ENCODE data around the gene SLC4A4.

SLC4A4 gene

GRCh38 chr4:71338846-71339593 lies at the start of gene SLC4A4:
Gene SLC4A4 (plus strand): TSS chr4:71339020.
- no peaks in the 10 kb centered on the region for H3K9me3 Mint-ChIP-seq
- no peak within 1 kb of the TSS for H3K27ac Mint-ChIP-seq
- no peaks in the 10 kb centered on the region for H3K36me3 Mint-ChIP-seq (ENCODE audit: low read depth)
- no peak within 1 kb of the TSS for H3K4me3 Mint-ChIP-seq
- H3K27me3 Mint-ChIP-seq = no peaks in the 10 kb centered on the region
- H3K4me1 Mint-ChIP-seq (ENCODE audit: low read depth) = peaks cover 7% of the 10 kb centered on the region

DNA sequence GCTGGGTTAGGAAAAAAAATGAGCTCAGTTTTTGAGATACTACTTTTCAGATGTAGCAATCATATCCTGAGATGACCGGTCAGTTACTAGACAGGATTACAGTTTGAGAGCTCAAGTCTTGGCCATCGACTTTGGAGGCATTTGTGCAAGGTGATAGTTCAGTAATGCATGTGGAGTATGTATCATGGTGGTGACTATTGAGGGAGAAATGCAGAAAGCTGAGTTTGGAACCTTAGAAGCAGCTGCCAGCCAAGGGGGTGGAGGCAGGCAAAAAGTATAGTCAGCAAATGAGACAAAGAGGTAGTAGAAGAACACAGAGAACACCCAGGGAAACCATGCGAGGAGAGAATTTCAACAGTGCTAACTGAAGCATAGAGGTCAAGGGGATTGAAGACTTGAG lies 48.7 kb upstream of the SLC4A4 start:
- Mint-ChIP-seq H3K36me3 (ENCODE audit: low read depth) (no peaks in the 10 kb centered on the region), H3K4me3 (no peak overlapping the region), H3K9me3 (no peaks in the 10 kb centered on the region), H3K27ac (no peak overlapping the region), H3K27me3 (no peaks in the 10 kb centered on the region), H3K4me1 (ENCODE audit: low read depth) (no peaks in the 10 kb centered on the region)

DNA sequence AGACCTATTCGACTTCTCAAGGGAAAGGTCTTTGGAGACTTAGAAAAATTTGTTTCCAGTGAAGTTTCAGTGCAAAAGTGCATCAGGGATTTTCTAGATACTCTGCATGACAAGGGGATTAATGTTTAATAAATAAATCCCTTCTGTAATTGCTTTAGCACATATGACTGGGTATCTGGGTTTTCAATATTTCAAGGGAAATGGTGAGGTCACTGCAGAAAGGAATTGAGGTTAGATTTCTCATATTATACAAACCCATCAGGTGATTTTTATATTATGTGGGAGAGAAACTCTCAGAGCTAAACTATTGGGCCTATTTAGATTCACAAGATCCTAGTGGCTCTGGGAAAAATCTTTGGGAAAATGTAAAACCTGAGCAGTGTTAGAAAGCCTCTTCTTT lies 48.3 kb upstream of the SLC4A4 start:
- Mint-ChIP-seq H3K9me3 (no peaks in the 10 kb centered on the region), H3K4me3 (no peak overlapping the region), H3K27me3 (no peaks in the 10 kb centered on the region), H3K4me1 (ENCODE audit: low read depth) (no peaks in the 10 kb centered on the region), H3K27ac (no peak overlapping the region), H3K36me3 (ENCODE audit: low read depth) (no peaks in the 10 kb centered on the region)

- no peak overlapping the region for H3K27ac Mint-ChIP-seq
- no peaks in the 10 kb centered on the region for H3K36me3 Mint-ChIP-seq (ENCODE audit: low read depth)
- H3K4me1 Mint-ChIP-seq (ENCODE audit: low read depth) = no peaks in the 10 kb centered on the region
- H3K27me3 Mint-ChIP-seq = no peaks in the 10 kb centered on the region
- no peak overlapping the region for H3K4me3 Mint-ChIP-seq
- no peaks in the 10 kb centered on the region for H3K9me3 Mint-ChIP-seq
Measured at GRCh38 chr4:71292228-71292627, 46.6 kb upstream of the SLC4A4 start.

- H3K27ac Mint-ChIP-seq = no peak overlapping the region
- no peaks in the 10 kb centered on the region for H3K36me3 Mint-ChIP-seq (ENCODE audit: low read depth)
- no peaks in the 10 kb centered on the region for H3K4me1 Mint-ChIP-seq (ENCODE audit: low read depth)
- H3K27me3 Mint-ChIP-seq = no peaks in the 10 kb centered on the region
- no peaks in the 10 kb centered on the region for H3K9me3 Mint-ChIP-seq
- H3K4me3 Mint-ChIP-seq = no peak overlapping the region
Measured at GRCh38 chr4:71293705-71294104, 45.1 kb upstream of the SLC4A4 start.

GRCh38 chr4:71294301-71294700 lies 44.5 kb upstream of the SLC4A4 start:
- no peaks in the 10 kb centered on the region for H3K9me3 Mint-ChIP-seq
- H3K36me3 Mint-ChIP-seq (ENCODE audit: low read depth) = no peaks in the 10 kb centered on the region
- H3K27ac Mint-ChIP-seq = no peak overlapping the region
- H3K4me1 Mint-ChIP-seq (ENCODE audit: low read depth) = no peaks in the 10 kb centered on the region
- H3K27me3 Mint-ChIP-seq = no peaks in the 10 kb centered on the region
- no peak overlapping the region for H3K4me3 Mint-ChIP-seq

DNA sequence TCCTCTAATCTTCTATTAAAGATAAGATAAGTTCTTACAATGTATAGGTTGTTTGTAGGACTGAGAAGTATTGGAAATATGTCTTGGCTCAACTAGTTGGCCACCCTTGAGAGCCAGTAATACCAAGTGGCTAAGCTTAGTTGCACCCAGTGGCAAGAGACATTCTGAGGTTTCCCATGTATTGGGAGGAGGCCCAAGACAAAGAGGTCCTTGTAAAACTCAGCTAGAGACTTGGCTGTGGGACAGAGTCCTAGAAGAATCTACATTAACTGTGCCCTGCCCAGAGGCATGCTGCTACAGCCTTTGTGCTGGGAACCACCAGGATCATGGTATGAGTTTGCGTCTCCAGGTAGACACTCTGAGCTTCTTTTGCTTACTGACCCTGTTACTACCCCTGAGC lies 41.9 kb upstream of the SLC4A4 start:
- H3K27ac Mint-ChIP-seq = no peak overlapping the region
- H3K36me3 Mint-ChIP-seq (ENCODE audit: low read depth) = no peaks in the 10 kb centered on the region
- no peaks in the 10 kb centered on the region for H3K9me3 Mint-ChIP-seq
- no peaks in the 10 kb centered on the region for H3K27me3 Mint-ChIP-seq
- H3K4me3 Mint-ChIP-seq = no peak overlapping the region
- no peaks in the 10 kb centered on the region for H3K4me1 Mint-ChIP-seq (ENCODE audit: low read depth)

DNA sequence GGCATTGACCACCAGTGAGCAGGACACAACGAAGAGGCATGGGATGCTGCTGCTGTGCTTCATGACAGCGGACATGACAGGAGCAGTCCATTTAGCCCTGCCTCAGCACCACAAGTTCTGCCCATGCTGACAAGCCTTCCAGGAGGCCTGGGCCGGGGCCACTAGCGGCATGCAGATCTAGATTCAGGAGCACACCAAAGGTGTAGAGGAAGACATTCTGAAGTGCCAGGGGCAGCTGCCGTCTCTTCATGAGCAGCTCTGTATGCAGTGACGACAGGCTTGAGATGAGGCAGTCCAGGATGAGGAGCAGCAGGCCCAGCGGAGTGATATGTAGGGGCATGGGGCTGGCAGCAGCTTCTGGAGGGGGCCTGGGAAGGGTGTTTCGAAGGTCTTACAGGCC lies 38.5 kb upstream of the SLC4A4 start:
- H3K9me3 Mint-ChIP-seq = no peaks in the 10 kb centered on the region
- H3K4me3 Mint-ChIP-seq = no peak overlapping the region
- H3K4me1 Mint-ChIP-seq (ENCODE audit: low read depth) = no peaks in the 10 kb centered on the region
- no peaks in the 10 kb centered on the region for H3K27me3 Mint-ChIP-seq
- H3K36me3 Mint-ChIP-seq (ENCODE audit: low read depth) = no peaks in the 10 kb centered on the region
- H3K27ac Mint-ChIP-seq = no peak overlapping the region

DNA sequence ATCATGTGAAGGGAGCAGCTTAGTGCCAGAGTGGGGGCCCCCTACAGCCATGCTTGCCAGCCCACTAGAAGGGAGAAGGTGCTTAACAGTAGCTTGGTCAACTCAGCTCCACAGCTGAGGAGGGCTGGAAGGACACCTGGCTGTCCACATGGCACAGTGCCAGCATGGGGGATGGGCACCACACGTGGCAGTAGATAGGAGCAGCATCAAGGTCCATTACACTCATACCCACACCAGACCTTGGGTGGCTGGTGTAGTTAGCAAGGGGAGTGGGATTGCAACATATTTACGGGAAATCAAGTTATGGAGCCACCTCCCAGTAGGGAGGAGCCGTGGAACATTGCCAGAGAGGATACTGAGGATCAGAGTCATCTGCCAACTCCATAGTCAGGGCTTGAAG lies 37.9 kb upstream of the SLC4A4 start:
- H3K4me1 Mint-ChIP-seq (ENCODE audit: low read depth) = no peaks in the 10 kb centered on the region
- no peaks in the 10 kb centered on the region for H3K27me3 Mint-ChIP-seq
- H3K4me3 Mint-ChIP-seq = no peak overlapping the region
- no peaks in the 10 kb centered on the region for H3K36me3 Mint-ChIP-seq (ENCODE audit: low read depth)
- no peak overlapping the region for H3K27ac Mint-ChIP-seq
- H3K9me3 Mint-ChIP-seq = no peaks in the 10 kb centered on the region

- Mint-ChIP-seq H3K4me1 (ENCODE audit: low read depth) (no peaks in the 10 kb centered on the region), H3K9me3 (no peaks in the 10 kb centered on the region), H3K27me3 (no peaks in the 10 kb centered on the region), H3K27ac (no peak overlapping the region), H3K4me3 (no peak overlapping the region), H3K36me3 (ENCODE audit: low read depth) (no peaks in the 10 kb centered on the region)
Measured at GRCh38 chr4:71303287-71303686, 35.5 kb upstream of the SLC4A4 start.

DNA sequence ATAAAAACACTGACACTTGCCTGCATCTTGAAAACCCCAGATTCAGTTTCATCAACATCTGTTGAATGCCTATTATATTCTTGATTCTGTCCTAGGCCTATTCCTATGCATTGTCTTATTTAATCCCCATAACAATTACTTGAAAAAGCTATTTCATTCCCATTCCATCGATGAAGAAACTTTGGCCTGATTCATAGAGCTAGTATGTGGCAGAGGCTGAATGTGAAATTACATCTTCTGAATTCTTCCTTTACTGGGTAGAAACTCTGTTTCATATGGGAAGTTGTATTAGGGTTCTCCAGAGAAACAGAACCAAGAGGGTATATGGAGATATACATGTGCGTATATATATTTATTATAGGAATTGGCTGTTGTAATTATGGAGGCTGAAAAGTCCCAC lies 35.0 kb upstream of the SLC4A4 start:
- H3K27me3 Mint-ChIP-seq = no peaks in the 10 kb centered on the region
- H3K27ac Mint-ChIP-seq = no peak overlapping the region
- H3K9me3 Mint-ChIP-seq = no peaks in the 10 kb centered on the region
- H3K36me3 Mint-ChIP-seq (ENCODE audit: low read depth) = no peaks in the 10 kb centered on the region
- no peak overlapping the region for H3K4me3 Mint-ChIP-seq
- H3K4me1 Mint-ChIP-seq (ENCODE audit: low read depth) = no peaks in the 10 kb centered on the region

GRCh38 chr4:71304289-71304850 lies 34.5 kb upstream of the SLC4A4 start:
- Mint-ChIP-seq H3K27me3 (no peaks in the 10 kb centered on the region), H3K4me3 (no peak overlapping the region), H3K27ac (no peak overlapping the region), H3K9me3 (no peaks in the 10 kb centered on the region), H3K36me3 (ENCODE audit: low read depth) (no peaks in the 10 kb centered on the region), H3K4me1 (ENCODE audit: low read depth) (no peaks in the 10 kb centered on the region)

DNA sequence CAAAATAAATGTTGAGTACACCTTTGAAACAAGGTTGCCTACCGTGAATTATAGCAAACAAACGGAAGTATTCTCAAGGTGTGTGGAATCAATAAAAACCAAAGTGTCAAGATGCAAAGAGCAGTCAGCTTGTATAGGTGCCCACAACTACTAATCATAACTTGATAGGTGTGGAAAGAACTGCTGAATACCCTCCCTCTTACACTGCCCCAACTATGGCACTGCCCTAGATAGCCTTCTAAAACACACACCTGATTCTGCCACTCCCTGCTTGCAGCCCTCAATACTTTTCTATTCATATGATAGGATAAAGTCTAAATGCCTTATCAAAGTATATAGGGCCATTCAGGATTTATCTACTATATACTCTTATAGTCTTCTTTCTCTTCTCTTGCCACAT lies 31.1 kb upstream of the SLC4A4 start:
- Mint-ChIP-seq H3K27me3 (peaks cover 4% of the 10 kb centered on the region), H3K4me3 (no peak overlapping the region), H3K9me3 (peaks cover 4% of the 10 kb centered on the region), H3K27ac (no peak overlapping the region), H3K36me3 (ENCODE audit: low read depth) (no peaks in the 10 kb centered on the region), H3K4me1 (ENCODE audit: low read depth) (no peaks in the 10 kb centered on the region)

DNA sequence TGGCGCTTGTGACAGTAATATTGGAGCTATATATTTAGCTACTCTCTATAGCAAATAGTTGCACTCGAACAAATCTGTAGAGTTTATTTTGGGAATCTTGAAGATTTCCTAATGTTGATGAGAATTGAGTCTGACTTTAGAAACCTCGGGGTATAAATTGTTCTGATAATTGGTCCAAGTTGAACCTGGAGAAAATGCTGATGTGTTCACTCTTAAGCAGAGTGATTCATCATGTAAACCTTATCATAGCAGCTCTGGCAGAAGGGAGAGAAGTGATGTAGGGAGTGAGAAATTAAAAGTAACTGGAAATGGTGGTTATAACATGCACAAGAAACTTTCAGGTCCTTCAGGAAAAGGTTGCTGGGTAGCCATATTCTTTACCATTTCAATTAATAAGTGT lies 16.4 kb upstream of the SLC4A4 start:
- Mint-ChIP-seq H3K4me1 (ENCODE audit: low read depth) (no peaks in the 10 kb centered on the region), H3K27ac (no peak overlapping the region), H3K9me3 (no peaks in the 10 kb centered on the region), H3K36me3 (ENCODE audit: low read depth) (no peaks in the 10 kb centered on the region), H3K27me3 (peaks cover 9% of the 10 kb centered on the region), H3K4me3 (no peak overlapping the region)

DNA sequence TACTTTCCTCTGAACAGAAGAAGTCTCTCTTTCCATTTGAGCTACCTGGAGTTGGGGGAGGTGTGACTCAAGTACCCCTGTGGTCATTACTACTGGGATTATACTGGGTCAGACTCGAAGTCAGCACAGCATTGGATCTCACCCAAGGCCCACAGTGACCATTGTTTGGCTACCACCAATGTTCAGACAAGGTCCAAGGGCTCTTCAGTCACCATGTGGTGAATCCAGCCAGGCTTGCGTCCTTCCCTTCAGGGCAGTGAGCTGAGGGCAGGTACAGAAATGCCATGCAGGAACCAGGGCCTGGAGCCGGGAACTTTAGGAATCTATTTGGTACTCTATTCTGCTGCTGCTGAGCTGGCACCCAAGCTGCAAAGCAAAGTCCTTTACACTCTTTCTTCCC lies 5.5 kb upstream of the SLC4A4 start:
- H3K9me3 Mint-ChIP-seq = no peaks in the 10 kb centered on the region
- H3K27me3 Mint-ChIP-seq = no peaks in the 10 kb centered on the region
- H3K4me3 Mint-ChIP-seq = no peak overlapping the region
- H3K36me3 Mint-ChIP-seq (ENCODE audit: low read depth) = no peaks in the 10 kb centered on the region
- no peak overlapping the region for H3K27ac Mint-ChIP-seq
- no peaks in the 10 kb centered on the region for H3K4me1 Mint-ChIP-seq (ENCODE audit: low read depth)

DNA sequence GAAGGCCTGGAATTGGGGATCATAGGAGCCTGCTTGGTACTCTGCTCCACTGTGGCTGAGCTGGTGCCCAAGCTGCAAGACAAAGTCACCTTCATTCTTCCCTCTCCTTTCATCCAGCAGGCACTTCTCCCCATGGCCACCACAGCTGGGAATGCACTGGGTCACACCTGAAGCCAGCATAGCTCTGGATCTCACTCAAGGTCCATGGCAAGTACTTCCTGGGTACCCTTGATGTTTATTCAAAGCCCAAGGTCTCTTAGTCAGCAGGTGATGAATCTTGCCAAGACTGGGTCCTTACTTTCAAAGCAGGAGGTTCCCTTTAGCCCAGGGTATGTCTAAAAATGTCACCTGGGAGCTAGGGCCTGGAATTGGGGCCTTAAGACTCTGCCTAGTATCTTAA lies 4.9 kb upstream of the SLC4A4 start:
- Mint-ChIP-seq H3K27ac (no peak overlapping the region), H3K4me3 (no peak overlapping the region), H3K27me3 (no peaks in the 10 kb centered on the region)

More for the DNA sequence above, 4.9 kb upstream of the SLC4A4 start:
- Mint-ChIP-seq H3K4me1 (ENCODE audit: low read depth) (peaks cover 5% of the 10 kb centered on the region), H3K36me3 (ENCODE audit: low read depth) (no peaks in the 10 kb centered on the region), H3K9me3 (no peaks in the 10 kb centered on the region)
